AG04450 (cell line): ENCODE data around the gene KCNMA1. TPM values are rescaled to one million over a fixed set of nuclear protein-coding genes. Genes with fewer than 3 reads are reported as not detected.

ENCODE experiments used
- CTCF ChIA-PET: fragments of 300-600, 350-600 bp; formaldehyde crosslinking; extraction: SDS; loops from one replicate; lab custom pipeline; 2022; ENCODE audit warnings: antibody characterized with exemption, inconsistent platforms; lab: Charles Lee
- POLR2A ChIA-PET: fragments of 350-600 bp; formaldehyde crosslinking; extraction: SDS; loops from one replicate; lab custom pipeline; 2021; ENCODE audit warnings: antibody characterized with exemption, inconsistent platforms; lab: Yijun Ruan, JAX
- DNase-seq: peaks from one replicate; pipeline ENCODE4 v3.0.0-alpha.2; 2011; ENCODE audit warnings: low read depth, low spot score
- H3K27ac ChIP-seq: one replicate; pipeline ENCODE4 v1.5.1; 2012; ENCODE audit warnings: low read depth, low read length, control low read depth
- H3K27me3 ChIP-seq: one replicate; pipeline ENCODE4 v1.6.0; 2012; ENCODE audit warnings: low read length; ENCODE audit not compliant: control insufficient read depth, insufficient read depth
- H3K4me3 ChIP-seq: 2 replicates; pipeline ENCODE4 v1.5.1; 2011; ENCODE audit warnings: mild to moderate bottlenecking, low read depth, low read length, control low read depth
- H3K9me3 ChIP-seq: 2 replicates; pipeline ENCODE4 v1.5.1; 2012; ENCODE audit warnings: low read length; ENCODE audit not compliant: control insufficient read depth, insufficient read depth
- polyA plus RNA-seq: library from polyadenylated mRNA; depleted of rRNA; stranded (reverse); fragments of >200 nt; gene quantifications from 2 replicates; pipeline ENCODE4 v1.2.3, GENCODE V29; 2011
- TF ChIP-seq, protein P1 (sequence below): IDR thresholded peaks from 2 replicates; pipeline ENCODE4 v1.5.1; 2011; ENCODE audit warnings: low read depth, low read length, control low read depth, inconsistent platforms

The KCNMA1 gene
- polyA plus RNA-seq, 1 experiment: 58.8 TPM

DNA sequence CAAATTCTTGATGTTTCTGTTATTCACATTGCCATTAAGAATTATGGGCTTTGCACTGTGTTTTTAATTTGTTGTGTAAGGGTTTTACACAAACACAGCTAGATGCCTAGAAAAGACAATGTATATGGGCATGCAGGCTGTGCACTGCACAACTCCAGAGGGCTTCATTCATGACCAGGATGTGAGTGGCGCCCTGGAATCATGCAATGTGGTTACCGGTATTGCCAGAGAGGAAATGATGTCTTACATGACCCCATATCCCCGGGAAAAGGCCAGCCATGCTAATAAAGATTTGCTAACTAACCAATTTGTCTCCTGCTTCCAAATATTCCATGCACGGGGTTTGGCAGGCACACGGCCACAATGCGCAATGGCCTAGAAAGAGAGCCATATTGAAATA, 16.9 kb downstream of the KCNMA1 start:
- TF ChIP-seq, protein P1, sequence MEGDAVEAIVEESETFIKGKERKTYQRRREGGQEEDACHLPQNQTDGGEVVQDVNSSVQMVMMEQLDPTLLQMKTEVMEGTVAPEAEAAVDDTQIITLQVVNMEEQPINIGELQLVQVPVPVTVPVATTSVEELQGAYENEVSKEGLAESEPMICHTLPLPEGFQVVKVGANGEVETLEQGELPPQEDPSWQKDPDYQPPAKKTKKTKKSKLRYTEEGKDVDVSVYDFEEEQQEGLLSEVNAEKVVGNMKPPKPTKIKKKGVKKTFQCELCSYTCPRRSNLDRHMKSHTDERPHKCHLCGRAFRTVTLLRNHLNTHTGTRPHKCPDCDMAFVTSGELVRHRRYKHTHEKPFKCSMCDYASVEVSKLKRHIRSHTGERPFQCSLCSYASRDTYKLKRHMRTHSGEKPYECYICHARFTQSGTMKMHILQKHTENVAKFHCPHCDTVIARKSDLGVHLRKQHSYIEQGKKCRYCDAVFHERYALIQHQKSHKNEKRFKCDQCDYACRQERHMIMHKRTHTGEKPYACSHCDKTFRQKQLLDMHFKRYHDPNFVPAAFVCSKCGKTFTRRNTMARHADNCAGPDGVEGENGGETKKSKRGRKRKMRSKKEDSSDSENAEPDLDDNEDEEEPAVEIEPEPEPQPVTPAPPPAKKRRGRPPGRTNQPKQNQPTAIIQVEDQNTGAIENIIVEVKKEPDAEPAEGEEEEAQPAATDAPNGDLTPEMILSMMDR: no peak
- POLR2A ChIA-PET: no interaction called here
- CTCF ChIA-PET: interaction anchor here (0.7 to 1.3 kb wide), 2 partner anchors 83 to 447 kb away, joined by 3 to 4 read pairs; no protein-coding TSS in a partner anchor
- DNase-seq: no peak
- no peak overlapping the region for H3K27ac ChIP-seq
- H3K27me3 ChIP-seq: no peaks in the 10 kb centered on the region
- H3K4me3 ChIP-seq: no peak overlapping the region
- H3K9me3 ChIP-seq: no peaks in the 10 kb centered on the region; the same call in 1 of the 2 replicates

DNA sequence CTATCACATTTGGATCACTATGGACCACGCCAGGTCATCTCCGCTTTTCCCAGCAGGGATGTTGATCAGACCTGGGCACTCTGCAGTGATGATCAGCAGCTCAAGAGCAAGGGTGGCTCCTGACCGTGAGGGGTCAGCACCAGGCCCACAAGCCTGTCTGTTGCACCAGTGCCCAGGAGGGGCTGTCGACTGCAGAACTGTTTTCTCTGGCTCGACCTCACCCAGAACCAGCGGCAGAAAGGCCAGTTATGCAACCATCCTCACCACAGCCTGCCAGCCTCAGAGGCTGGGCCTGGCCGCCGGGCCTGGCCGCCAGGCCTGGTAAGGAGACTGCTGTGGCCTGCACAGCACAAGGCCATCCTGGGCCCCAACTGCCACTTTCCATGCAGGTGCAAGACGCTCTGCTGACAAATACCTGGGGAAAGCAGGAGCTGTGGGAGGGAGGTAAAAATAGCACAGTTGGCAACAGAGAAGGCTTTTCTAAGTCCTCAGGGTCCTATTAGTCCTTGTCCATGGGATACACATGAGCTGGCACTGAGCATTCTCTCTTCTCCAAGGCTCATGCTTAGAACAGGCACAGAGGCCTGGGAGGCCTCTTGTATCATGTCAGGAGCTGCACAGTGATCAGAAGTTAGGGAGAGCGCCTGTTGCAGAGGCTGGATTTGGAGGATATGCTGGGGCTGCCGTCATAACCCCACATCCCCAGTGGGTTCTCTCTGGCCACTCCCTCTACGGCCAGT, 17.5 kb downstream of the KCNMA1 start:
- Histone ChIP-seq H3K9me3 (no peaks in the 10 kb centered on the region; the same call in 1 of the 2 replicates), H3K27ac (no peak overlapping the region), H3K4me3 (no peak overlapping the region), H3K27me3 (no peaks in the 10 kb centered on the region)
- DNase-seq: no peak
- TF ChIP-seq, protein P1: no peak
- ChIA-PET POLR2A (no interaction called here), CTCF (interaction anchor here (0.7 to 1.9 kb wide), 3 partner anchors 84 to 454 kb away, joined by 3 to 5 read pairs (median 4); no protein-coding TSS in a partner anchor)

DNA sequence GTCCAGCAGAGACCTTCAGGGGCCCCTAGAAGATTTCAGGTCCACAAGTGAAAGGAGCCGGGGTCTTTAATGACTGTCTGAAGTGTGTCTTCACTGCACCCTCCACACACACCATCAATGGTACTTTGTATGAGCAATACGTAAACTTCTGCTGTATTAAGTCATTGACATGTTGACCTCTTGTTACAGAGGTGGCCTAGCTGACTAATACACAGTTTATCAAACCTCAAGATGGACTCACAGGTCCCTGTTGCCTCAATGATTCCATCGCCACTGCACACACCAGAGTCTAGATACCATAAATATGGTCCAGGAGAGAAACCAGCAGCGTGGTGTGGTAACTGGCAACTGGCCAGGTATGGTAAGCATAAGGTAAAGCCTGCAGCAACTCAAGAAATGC, 19.5 kb downstream of the KCNMA1 start:
- Histone ChIP-seq H3K4me3 (no peak overlapping the region), H3K27ac (no peak overlapping the region), H3K27me3 (no peaks in the 10 kb centered on the region), H3K9me3 (no peaks in the 10 kb centered on the region; the same call in 1 of the 2 replicates)
- ChIA-PET POLR2A (no interaction called here), CTCF (interaction anchor here (1.9 kb wide), 1 partner anchor 452 kb away, joined by 5 read pairs; no protein-coding TSS in a partner anchor)
- TF ChIP-seq, protein P1: no peak
- DNase-seq: no peak

DNA sequence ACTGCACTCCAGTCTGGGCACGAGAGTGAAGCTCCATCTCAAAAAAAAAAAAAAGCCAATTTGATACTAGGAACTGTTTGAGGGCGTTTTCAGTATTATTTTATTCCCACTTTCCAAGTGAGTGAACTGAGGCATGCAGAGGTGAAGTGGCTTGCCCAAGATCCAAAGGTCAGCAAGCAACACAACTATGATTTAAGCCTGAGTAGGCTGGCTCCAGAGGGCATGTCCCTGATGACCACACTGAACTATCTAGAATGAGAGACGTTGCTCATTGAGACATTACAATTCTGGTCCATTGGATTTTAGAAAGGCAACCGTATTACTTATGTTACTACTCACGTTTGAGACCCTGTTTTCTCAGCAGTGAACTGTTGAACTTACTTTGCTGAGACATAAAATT, 20.8 kb downstream of the KCNMA1 start:
- TF ChIP-seq, protein P1: no peak
- Histone ChIP-seq H3K27ac (no peak overlapping the region), H3K9me3 (no peaks in the 10 kb centered on the region; the same call in 1 of the 2 replicates), H3K4me3 (no peak overlapping the region), H3K27me3 (no peaks in the 10 kb centered on the region)
- ChIA-PET POLR2A (no interaction called here), CTCF (interaction anchor here (0.9 kb wide), 1 partner anchor 140 kb away, joined by 3 read pairs; no protein-coding TSS in a partner anchor)
- DNase-seq: no peak
